Neural crest cell (in vitro differentiated cells): ENCODE measurements around the gene ACAD8. TPM values are rescaled to one million over a fixed set of nuclear protein-coding genes. Genes with fewer than 3 reads are reported as not detected.
A peak's percentile ranks its signal among the peaks of the same experiment; 100 is the strongest.

Source experiments
- DNase-seq: peaks from one replicate; pipeline ENCODE4 v3.0.0; 2021; ENCODE audit warnings: low read depth, mixed read lengths, low spot score
- H3K27ac Mint-ChIP-seq: one replicate; pipeline ENCODE4 v1.8.0; 2021; ENCODE audit warnings: mild to moderate bottlenecking, mixed read lengths; ENCODE audit not compliant: unreplicated experiment
- H3K27me3 Mint-ChIP-seq: 2 replicates; pipeline ENCODE4 v1.8.0; 2021; ENCODE audit warnings: low read depth, mild to moderate bottlenecking, mixed read lengths
- H3K36me3 Mint-ChIP-seq: 2 replicates; pipeline ENCODE4 v1.8.0; 2021; ENCODE audit warnings: low read depth, mild to moderate bottlenecking, mixed read lengths
- H3K4me1 Mint-ChIP-seq: 2 replicates; pipeline ENCODE4 v1.8.0; 2021; ENCODE audit warnings: mixed read lengths
- H3K4me3 Mint-ChIP-seq: one replicate; pipeline ENCODE4 v1.8.0; 2021; ENCODE audit warnings: mild to moderate bottlenecking, mixed read lengths
- H3K9me3 Mint-ChIP-seq: 2 replicates; pipeline ENCODE4 v1.8.0; 2021; ENCODE audit warnings: mixed read lengths
- CTCF ChIP-seq: fragments of 200-600 bp; sonication (generic); conservative IDR thresholded peaks from 2 replicates; pipeline ENCODE4 v1.5.0; 2021; ENCODE audit warnings: antibody characterized with exemption, mild to moderate bottlenecking
- total RNA-seq: library from RNA; stranded (reverse); gene quantifications from 2 replicates; pipeline ENCODE4 v1.2.1, GENCODE V29; 2021

The ACAD8 gene
- total RNA-seq, 1 donor from 2014 or later, result 28.5 TPM

GRCh38 chr11:134289167-134289566 lies 35.8 kb downstream of the ACAD8 start:
- Mint-ChIP-seq H3K27me3 (peaks cover 11% of the 10 kb centered on the region), H3K36me3 (no peaks in the 10 kb centered on the region), H3K27ac (no peak overlapping the region), H3K4me3 (no peak overlapping the region), H3K4me1 (peaks cover 14% of the 10 kb centered on the region), H3K9me3 (no peaks in the 10 kb centered on the region)
- TF ChIP-seq CTCF, result no peak
- DNase-seq, result no peak

- no peak for TF ChIP-seq CTCF
- no peaks in the 10 kb centered on the region for H3K36me3 Mint-ChIP-seq
- H3K9me3 Mint-ChIP-seq, result no peaks in the 10 kb centered on the region
- H3K27ac Mint-ChIP-seq, result no peak overlapping the region
- DNase-seq, result no peak
- H3K4me1 Mint-ChIP-seq, result peaks cover 14% of the 10 kb centered on the region
- peaks cover 11% of the 10 kb centered on the region for H3K27me3 Mint-ChIP-seq
- no peak overlapping the region for H3K4me3 Mint-ChIP-seq
Observed at GRCh38 chr11:134289789-134290188, 36.4 kb downstream of the ACAD8 start.

- Mint-ChIP-seq H3K27me3 (peaks cover 15% of the 10 kb centered on the region), H3K4me3 (no peak overlapping the region), H3K9me3 (no peaks in the 10 kb centered on the region), H3K36me3 (no peaks in the 10 kb centered on the region), H3K4me1 (peaks cover 14% of the 10 kb centered on the region), H3K27ac (peak overlapping the region; percentile 13)
- TF ChIP-seq CTCF, result no peak
- DNase-seq, result no peak
Observed at GRCh38 chr11:134290646-134291045, 37.3 kb downstream of the ACAD8 start.

GRCh38 chr11:134291196-134291595 lies 37.8 kb downstream of the ACAD8 start:
- H3K27me3 Mint-ChIP-seq, result peaks cover 15% of the 10 kb centered on the region
- no peak overlapping the region for H3K27ac Mint-ChIP-seq
- H3K9me3 Mint-ChIP-seq, result no peaks in the 10 kb centered on the region
- H3K36me3 Mint-ChIP-seq, result no peaks in the 10 kb centered on the region
- H3K4me1 Mint-ChIP-seq, result peaks cover 14% of the 10 kb centered on the region
- no peak for TF ChIP-seq CTCF
- no peak for DNase-seq
- no peak overlapping the region for H3K4me3 Mint-ChIP-seq

GRCh38 chr11:134292661-134293060 lies 39.3 kb downstream of the ACAD8 start:
- H3K4me3 Mint-ChIP-seq, result no peak overlapping the region
- H3K27me3 Mint-ChIP-seq, result peaks cover 15% of the 10 kb centered on the region
- no peak overlapping the region for H3K27ac Mint-ChIP-seq
- no peaks in the 10 kb centered on the region for H3K9me3 Mint-ChIP-seq
- H3K36me3 Mint-ChIP-seq, result no peaks in the 10 kb centered on the region
- no peak for TF ChIP-seq CTCF
- H3K4me1 Mint-ChIP-seq, result peaks cover 14% of the 10 kb centered on the region
- no peak for DNase-seq
